ENCODE data around the gene RELA.

RELA gene

DNA sequence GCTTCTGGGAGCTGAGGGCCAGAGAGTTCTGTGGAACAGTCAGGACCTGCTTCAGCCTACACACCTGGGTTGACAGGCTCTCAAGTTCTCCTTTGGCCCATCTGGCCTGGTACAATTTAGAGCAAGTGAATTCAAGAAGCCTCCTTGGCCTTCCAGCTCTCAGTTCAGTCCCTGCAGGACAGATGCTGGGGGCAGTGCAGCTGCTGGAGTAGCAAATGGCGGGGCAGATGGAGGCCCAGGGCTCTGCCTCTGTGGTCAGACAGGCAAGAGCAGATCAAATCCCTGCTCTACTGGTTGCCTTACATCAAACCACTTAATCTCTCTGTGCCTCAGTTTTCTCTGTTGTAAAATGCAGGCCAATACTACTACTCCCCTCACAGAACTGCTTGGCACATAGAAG, 58.5 kb downstream of the RELA start:
- H3K4me3 ChIP-seq (replicated peaks; ENCODE audit: low read depth, low read length) = no peak overlapping the region
- TF ChIP-seq CTCF (IDR thresholded peaks at IDR 0.05; ENCODE audit: low read length, missing control alignments) = no peak
- DNase-seq (ENCODE audit: low read depth) = no peak

Measured in fibroblast of pulmonary artery (primary cell).